ENCODE data around the gene ZGLP1. TPM values are rescaled to one million over a fixed set of nuclear protein-coding genes. Genes with fewer than 3 reads are reported as not detected.
"Not testable (repeated sequence)": the region's sequence is repeated elsewhere in the genome, so short reads cannot be mapped to it uniquely, and the experiment has no call there.

ZGLP1 gene
- total RNA-seq, 2 donors from 2014 or later, result 2.3 to 4.6 TPM

DNA sequence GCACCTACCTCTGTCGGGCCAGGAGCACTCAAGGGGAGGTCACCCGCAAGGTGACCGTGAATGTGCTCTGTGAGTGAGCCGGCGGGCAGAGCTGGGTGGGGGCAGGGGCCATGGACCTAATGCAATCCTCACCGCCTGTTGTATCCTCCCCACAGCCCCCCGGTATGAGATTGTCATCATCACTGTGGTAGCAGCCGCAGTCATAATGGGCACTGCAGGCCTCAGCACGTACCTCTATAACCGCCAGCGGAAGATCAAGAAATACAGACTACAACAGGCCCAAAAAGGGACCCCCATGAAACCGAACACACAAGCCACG is 24.7 kb downstream of the ZGLP1 start:
- intact Hi-C loops (cut with DNase I), result no loop called here
- WGBS, 2 donors, result 92 to 94% methylated on average over 9 to 13 of the region's 13 CpGs
- peaks cover 0 to 5% of the 10 kb centered on the region in 2 donors for H3K36me3 ChIP-seq (replicated peaks in 1 of 2; ENCODE audit: insufficient read depth in 1 of 2, low read depth in 2 of 2)
- TF ChIP-seq, protein P1, sequence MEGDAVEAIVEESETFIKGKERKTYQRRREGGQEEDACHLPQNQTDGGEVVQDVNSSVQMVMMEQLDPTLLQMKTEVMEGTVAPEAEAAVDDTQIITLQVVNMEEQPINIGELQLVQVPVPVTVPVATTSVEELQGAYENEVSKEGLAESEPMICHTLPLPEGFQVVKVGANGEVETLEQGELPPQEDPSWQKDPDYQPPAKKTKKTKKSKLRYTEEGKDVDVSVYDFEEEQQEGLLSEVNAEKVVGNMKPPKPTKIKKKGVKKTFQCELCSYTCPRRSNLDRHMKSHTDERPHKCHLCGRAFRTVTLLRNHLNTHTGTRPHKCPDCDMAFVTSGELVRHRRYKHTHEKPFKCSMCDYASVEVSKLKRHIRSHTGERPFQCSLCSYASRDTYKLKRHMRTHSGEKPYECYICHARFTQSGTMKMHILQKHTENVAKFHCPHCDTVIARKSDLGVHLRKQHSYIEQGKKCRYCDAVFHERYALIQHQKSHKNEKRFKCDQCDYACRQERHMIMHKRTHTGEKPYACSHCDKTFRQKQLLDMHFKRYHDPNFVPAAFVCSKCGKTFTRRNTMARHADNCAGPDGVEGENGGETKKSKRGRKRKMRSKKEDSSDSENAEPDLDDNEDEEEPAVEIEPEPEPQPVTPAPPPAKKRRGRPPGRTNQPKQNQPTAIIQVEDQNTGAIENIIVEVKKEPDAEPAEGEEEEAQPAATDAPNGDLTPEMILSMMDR (IDR thresholded peaks at IDR 0.05), result no peak
- no peak for TF ChIP-seq POLR2A (IDR thresholded peaks at IDR 0.05)
- H3K9me3 ChIP-seq, result no peaks in the 10 kb centered on the region
- H3K4me1 ChIP-seq, result peaks cover 30% of the 10 kb centered on the region
- no peak for ATAC-seq
- H3K4me3 ChIP-seq, result no peak overlapping the region
- peaks cover 0 to 17% of the 10 kb centered on the region in 2 donors for H3K27me3 ChIP-seq
- no peak for DNase-seq
- H3K27ac ChIP-seq, result no peak overlapping the region

DNA sequence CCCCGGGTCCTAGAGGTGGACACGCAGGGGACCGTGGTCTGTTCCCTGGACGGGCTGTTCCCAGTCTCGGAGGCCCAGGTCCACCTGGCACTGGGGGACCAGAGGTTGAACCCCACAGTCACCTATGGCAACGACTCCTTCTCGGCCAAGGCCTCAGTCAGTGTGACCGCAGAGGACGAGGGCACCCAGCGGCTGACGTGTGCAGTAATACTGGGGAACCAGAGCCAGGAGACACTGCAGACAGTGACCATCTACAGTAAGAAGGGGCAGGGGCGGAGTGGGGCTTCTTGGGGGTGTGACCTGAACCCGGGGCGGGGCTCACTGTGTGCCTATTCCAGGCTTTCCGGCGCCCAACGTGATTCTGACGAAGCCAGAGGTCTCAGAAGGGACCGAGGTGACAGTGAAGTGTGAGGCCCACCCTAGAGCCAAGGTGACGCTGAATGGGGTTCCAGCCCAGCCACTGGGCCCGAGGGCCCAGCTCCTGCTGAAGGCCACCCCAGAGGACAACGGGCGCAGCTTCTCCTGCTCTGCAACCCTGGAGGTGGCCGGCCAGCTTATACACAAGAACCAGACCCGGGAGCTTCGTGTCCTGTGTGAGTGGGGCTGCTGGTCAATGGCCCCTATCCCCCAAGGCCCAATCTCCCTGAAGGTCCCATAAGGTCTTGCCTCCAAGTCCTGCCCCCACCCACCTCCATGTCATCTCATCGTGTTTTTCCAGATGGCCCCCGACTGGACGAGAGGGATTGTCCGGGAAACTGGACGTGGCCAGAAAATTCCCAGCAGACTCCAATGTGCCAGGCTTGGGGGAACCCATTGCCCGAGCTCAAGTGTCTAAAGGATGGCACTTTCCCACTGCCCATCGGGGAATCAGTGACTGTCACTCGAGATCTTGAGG is 25.3 kb downstream of the ZGLP1 start:
- 81 to 87% methylated on average over 19 to 34 of the region's 34 CpGs for WGBS, 2 donors
- H3K4me1 ChIP-seq, result peaks cover 24% of the 10 kb centered on the region
- peaks cover 0 to 5% of the 10 kb centered on the region in 2 donors for H3K36me3 ChIP-seq (replicated peaks in 1 of 2; ENCODE audit: insufficient read depth in 1 of 2, low read depth in 2 of 2)
- ATAC-seq (no peak), DNase-seq (no peak)
- TF ChIP-seq POLR2A (IDR thresholded peaks at IDR 0.05), result no peak
- TF ChIP-seq, protein P1 (IDR thresholded peaks at IDR 0.05), result no peak
- no peak overlapping the region for H3K27ac ChIP-seq
- H3K27me3 ChIP-seq, result peaks cover 0 to 11% of the 10 kb centered on the region in 2 donors
- intact Hi-C loops (cut with DNase I), result no loop called here
- no peaks in the 10 kb centered on the region for H3K9me3 ChIP-seq
- no peak overlapping the region for H3K4me3 ChIP-seq

DNA sequence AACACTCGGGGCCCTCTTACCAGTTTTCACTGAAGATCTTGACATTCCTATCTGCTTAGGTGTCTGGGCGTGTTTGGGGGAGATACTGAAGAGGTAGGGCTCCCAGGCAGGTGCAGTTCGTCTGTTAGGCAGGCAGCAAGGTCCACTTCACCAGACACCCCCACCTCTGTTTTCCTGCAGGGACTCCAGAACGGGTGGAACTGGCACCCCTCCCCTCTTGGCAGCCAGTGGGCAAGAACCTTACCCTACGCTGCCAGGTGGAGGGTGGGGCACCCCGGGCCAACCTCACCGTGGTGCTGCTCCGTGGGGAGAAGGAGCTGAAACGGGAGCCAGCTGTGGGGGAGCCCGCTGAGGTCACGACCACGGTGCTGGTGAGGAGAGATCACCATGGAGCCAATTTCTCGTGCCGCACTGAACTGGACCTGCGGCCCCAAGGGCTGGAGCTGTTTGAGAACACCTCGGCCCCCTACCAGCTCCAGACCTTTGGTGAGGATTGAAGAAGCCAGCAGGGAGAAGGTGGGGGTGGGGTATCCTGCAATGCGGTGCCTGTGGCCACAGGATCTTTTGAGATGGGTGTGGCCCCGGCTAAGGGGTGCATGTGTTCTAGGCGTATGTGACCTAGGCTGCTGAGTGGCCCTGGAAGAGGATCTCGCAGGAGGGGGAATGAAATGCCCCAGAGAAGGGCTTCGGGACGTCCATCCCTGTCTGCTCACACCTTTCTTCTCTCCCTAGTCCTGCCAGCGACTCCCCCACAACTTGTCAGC is 26.1 kb downstream of the ZGLP1 start:
- intact Hi-C loops (cut with DNase I), result no loop called here
- ATAC-seq (no peak), DNase-seq (no peak)
- Histone ChIP-seq H3K4me1 (peaks cover 16% of the 10 kb centered on the region), H3K9me3 (no peaks in the 10 kb centered on the region), H3K27me3 (peaks cover 0 to 3% of the 10 kb centered on the region in 2 donors), H3K4me3 (no peak overlapping the region), H3K27ac (no peak overlapping the region), H3K36me3 (replicated peaks in 1 of 2; ENCODE audit: insufficient read depth in 1 of 2, low read depth in 2 of 2) (peaks cover 0 to 8% of the 10 kb centered on the region in 2 donors)
- 51 to 53% methylated on average over 10 to 22 of the region's 23 CpGs for WGBS, 2 donors
- TF ChIP-seq, protein P1 (IDR thresholded peaks at IDR 0.05), result no peak
- TF ChIP-seq POLR2A (IDR thresholded peaks at IDR 0.05), result no peak

DNA sequence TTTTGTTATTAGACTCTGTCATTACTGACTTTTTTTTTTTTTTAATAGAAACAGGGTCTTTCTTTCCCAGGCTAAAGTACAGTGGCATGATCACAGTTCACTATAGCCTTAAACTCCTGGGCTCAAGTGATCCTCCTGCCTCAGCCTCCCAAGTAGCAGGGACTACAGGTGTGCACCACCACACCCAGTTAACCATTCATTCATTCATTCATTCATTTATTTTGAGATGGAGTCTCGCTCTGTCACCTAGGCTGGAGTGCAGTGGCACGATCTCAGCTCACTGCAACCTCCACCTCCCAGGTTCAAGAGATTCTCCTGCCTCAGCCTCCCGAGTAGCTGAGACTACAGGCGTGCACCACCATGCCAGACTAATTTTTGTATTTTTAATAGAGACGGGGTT is 27.6 kb downstream of the ZGLP1 start:
- intact Hi-C loops (cut with DNase I), result not testable (repeated sequence)
- WGBS, 2 donors, result 84 to 88% methylated on average over 5 of the region's 5 CpGs

DNA sequence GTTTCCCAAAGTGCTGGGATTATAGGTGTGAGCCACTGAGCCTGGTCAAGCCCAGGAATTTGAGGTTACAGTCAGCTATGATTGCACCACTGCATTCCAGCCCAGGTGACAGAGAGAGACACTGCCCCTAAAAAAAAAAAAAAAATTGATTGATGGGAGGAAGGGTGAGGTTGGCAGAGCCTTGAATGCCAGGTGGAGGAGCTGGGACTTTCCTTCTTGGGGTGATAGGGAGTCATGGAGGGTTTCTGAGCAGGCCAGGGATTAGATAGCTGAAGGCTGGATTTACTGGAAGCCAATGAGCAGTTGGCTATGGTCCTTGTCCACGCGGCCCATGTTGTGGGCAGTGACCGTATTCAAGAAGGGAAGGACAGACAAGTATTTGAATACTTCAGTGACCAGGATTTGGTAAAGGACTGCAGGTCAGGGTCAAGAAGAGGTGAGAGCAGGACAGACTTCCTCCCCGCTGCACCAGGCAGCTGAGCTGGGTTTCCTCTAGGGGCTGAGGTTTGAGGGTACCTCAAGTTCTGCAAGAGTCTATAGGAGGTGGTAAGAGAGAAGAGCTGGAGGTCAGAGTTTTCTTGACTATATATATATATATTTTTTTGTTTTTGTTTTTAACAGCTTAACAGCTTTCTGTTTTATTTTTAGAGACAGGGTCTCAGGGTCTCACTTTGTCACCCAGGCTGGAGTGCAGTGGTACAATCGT is 29.7 kb downstream of the ZGLP1 start:
- no peak for TF ChIP-seq POLR2A (IDR thresholded peaks at IDR 0.05)
- TF ChIP-seq, protein P1 (IDR thresholded peaks at IDR 0.05), result no peak
- 81% methylated on average over 5 of the region's 5 CpGs for WGBS, 2 donors
- H3K27ac ChIP-seq, result no peak overlapping the region
- ATAC-seq (no peak), DNase-seq (no peak)
- no peaks in the 10 kb centered on the region for H3K4me1 ChIP-seq
- no peak overlapping the region for H3K4me3 ChIP-seq
- H3K36me3 ChIP-seq (replicated peaks in 1 of 2; ENCODE audit: insufficient read depth in 1 of 2, low read depth in 2 of 2), result peaks cover 0 to 6% of the 10 kb centered on the region in 2 donors
- no peaks in the 10 kb centered on the region for H3K9me3 ChIP-seq
- no peaks in the 10 kb centered on the region for H3K27me3 ChIP-seq
- intact Hi-C loops (cut with DNase I), result no loop called here

More for the DNA sequence above, 27.6 kb downstream of the ZGLP1 start:
- H3K4me3 ChIP-seq; H3K36me3 ChIP-seq (replicated peaks in 1 of 2; ENCODE audit: insufficient read depth in 1 of 2, low read depth in 2 of 2); H3K9me3 ChIP-seq; H3K27ac ChIP-seq; DNase-seq; H3K4me1 ChIP-seq; ATAC-seq; H3K27me3 ChIP-seq: not testable (repeated sequence)
